HCT116 (cell line): Measurements from ENCODE around the gene RASSF5. TPM values are rescaled to one million over a fixed set of nuclear protein-coding genes. Genes with fewer than 3 reads are reported as not detected.

ENCODE experiments used
- ATAC-seq: fragments of 200-7000 bp; cut with Tn5 transposase; 2 replicates; pipeline ENCODE4 v1.9.1; 2020; ENCODE audit warnings: mild to moderate bottlenecking, moderate library complexity
- BruUV-seq: library from RNA; stranded (reverse); fragments of 400-500 nt; replicated peaks from 2 replicates; lab custom pipeline; 2021; lab: Mats Ljungman, UMichigan
- CTCF ChIA-PET: fragments of 300-600 bp; sonication (Branson Sonifier 250); formaldehyde crosslinking; loops from one replicate; lab custom pipeline; 2021; ENCODE audit warnings: antibody characterized with exemption; lab: Charles Lee
- POLR2A ChIA-PET: fragments of 300-600, 350-600 bp; sonication (Branson Sonifier 250); formaldehyde crosslinking; loops from one replicate; lab custom pipeline; 2021; ENCODE audit warnings: antibody characterized with exemption; lab: Charles Lee
- RAD21 ChIA-PET, 2 experiments: fragments of 300-600 bp; sonication (Branson Sonifier 250); formaldehyde crosslinking; loops; one replicate each; lab custom pipeline; 2023; ENCODE audit warnings: low total read pairs in 2 of 2; ENCODE audit not compliant: uncharacterized antibody in 2 of 2, unreplicated experiment in 2 of 2, low non-redundant PET in 1 of 2; lab: Charles Lee
- DNase-seq: peaks from one replicate; pipeline ENCODE4 v3.0.0-alpha.2; 2010; ENCODE audit warnings: low read depth, low spot score
- H2AFZ ChIP-seq: fragments of 200-600 bp; shearing (Covaris generic), sonication (generic); 2 replicates; pipeline ENCODE4 v1.6.1; 2017; ENCODE audit warnings: low read depth, mixed run types, mixed read lengths, antibody characterized with exemption, low read length; ENCODE audit not compliant: poor library complexity, severe bottlenecking
- H3K27ac ChIP-seq: 2 replicates; pipeline ENCODE4 v1.5.1; 2012; ENCODE audit warnings: low read depth, low read length
- H3K27me3 ChIP-seq: fragments of 200-600 bp; sonication (generic); 2 replicates; pipeline ENCODE4 v1.6.1; 2016; ENCODE audit warnings: mixed run types, low read length, mixed read lengths; ENCODE audit not compliant: insufficient read depth
- H3K36me3 ChIP-seq, 2 experiments: fragments of 200-500 bp in 1 of 2; fragments of 200-600 bp in 1 of 2; sonication (Bioruptor generic) in 1 of 2; sonication (generic) in 1 of 2; 2 replicates each; pipeline versions ENCODE4 v1.5.1 to v1.6.1; 2014 to 2016; ENCODE audit warnings: low read length in 2 of 2, inconsistent platforms in 1 of 2, mixed read lengths in 1 of 2, mixed run types in 1 of 2; ENCODE audit not compliant: insufficient read depth in 2 of 2, control insufficient read depth in 1 of 2
- H3K4me1 ChIP-seq, 2 experiments: fragments of 200-600 bp in 1 of 2; sonication (generic) in 1 of 2; 2 replicates each; pipeline versions ENCODE4 v1.5.1 to v1.6.1; 2012 to 2017; ENCODE audit warnings: low read length in 2 of 2, inconsistent platforms in 1 of 2, mild to moderate bottlenecking in 1 of 2, mixed read lengths in 1 of 2, mixed run types in 1 of 2, moderate library complexity in 1 of 2; ENCODE audit not compliant: insufficient read depth in 2 of 2, control insufficient read depth in 1 of 2
- H3K4me2 ChIP-seq: fragments of 200-600 bp; sonication (generic); 2 replicates; pipeline ENCODE4 v1.6.1; 2017; ENCODE audit warnings: mixed run types, low read length, mixed read lengths
- H3K4me3 ChIP-seq, 2 experiments: fragments of 200-600 bp in 1 of 2; sonication (generic) in 1 of 2; replicated peaks in 1 of 2; 2 replicates each; pipeline ENCODE4 v1.5.1; 2011 to 2016; ENCODE audit warnings: low read length in 2 of 2, control low read depth in 1 of 2, low read depth in 1 of 2, mild to moderate bottlenecking in 1 of 2, mixed read lengths in 1 of 2, mixed run types in 1 of 2
- H3K79me2 ChIP-seq: fragments of 200-600 bp; sonication (generic); 2 replicates; pipeline ENCODE4 v1.6.1; 2017; ENCODE audit warnings: mild to moderate bottlenecking, mixed run types, low read length, moderate library complexity, mixed read lengths; ENCODE audit not compliant: insufficient read depth
- H3K9ac ChIP-seq: fragments of 200-600 bp; sonication (generic); 2 replicates; pipeline ENCODE4 v1.6.1; 2016; ENCODE audit warnings: low read length, mixed read lengths
- H3K9me2 ChIP-seq: fragments of 200-600 bp; sonication (generic), shearing (Covaris generic); 2 replicates; pipeline ENCODE4 v1.6.1; 2017; ENCODE audit warnings: mixed run types, mild to moderate bottlenecking, moderate library complexity; ENCODE audit not compliant: insufficient read depth
- H3K9me3 ChIP-seq, 2 experiments: fragments of 200-500 bp in 1 of 2; fragments of 200-600 bp in 1 of 2; sonication (Bioruptor generic) in 1 of 2; sonication (generic) in 1 of 2; 2 replicates each; pipeline ENCODE4 v1.6.1; 2014 to 2017; ENCODE audit warnings: low read length in 2 of 2, mixed read lengths in 2 of 2, inconsistent platforms in 1 of 2, low read depth in 1 of 2, mild to moderate bottlenecking in 1 of 2, mixed run types in 1 of 2, moderate library complexity in 1 of 2; ENCODE audit not compliant: control insufficient read depth in 1 of 2, insufficient read depth in 1 of 2
- H4K20me1 ChIP-seq: fragments of 200-600 bp; sonication (generic), shearing (Covaris generic); 2 replicates; pipeline ENCODE4 v1.6.1; 2017; ENCODE audit warnings: mixed run types, mild to moderate bottlenecking, moderate library complexity; ENCODE audit not compliant: insufficient read depth
- ATF3 ChIP-seq: IDR thresholded peaks from 2 replicates; pipeline ENCODE4 v1.6.1; 2012
- CBX3 ChIP-seq: IDR thresholded peaks from 2 replicates; pipeline ENCODE4 v1.6.1; 2012; ENCODE audit warnings: low read depth
- FOSL1 ChIP-seq: IDR thresholded peaks from 2 replicates; pipeline ENCODE4 v1.6.1; 2012; ENCODE audit warnings: low read depth
- POLR2AphosphoS5 ChIP-seq: IDR thresholded peaks from 2 replicates; pipeline ENCODE4 v1.6.1; 2011; ENCODE audit warnings: mild to moderate bottlenecking, low read depth, low read length, moderate library complexity
- TCF7L2 ChIP-seq: IDR thresholded peaks from 2 replicates; pipeline ENCODE4 v1.7.0; 2011; ENCODE audit warnings: borderline replicate concordance, inconsistent platforms; ENCODE audit not compliant: insufficient read depth, insufficient read length; ENCODE audit errors: extremely low read depth
- ZBTB33 ChIP-seq: IDR thresholded peaks from 2 replicates; pipeline ENCODE4 v1.6.1; 2011; ENCODE audit warnings: mild to moderate bottlenecking, low read length, moderate library complexity; ENCODE audit not compliant: insufficient replicate concordance; ENCODE audit errors: extremely low read depth
- ZFX ChIP-seq: fragments of 450-650 bp; IDR thresholded peaks from 2 replicates; pipeline ENCODE4 v1.6.1; 2017
- intact Hi-C: fragments of 100-400 bp; cut with micrococcal nuclease; formaldehyde crosslinking; loops from 2 replicates; pipeline ENCODE4 v1.10.0; 2022
- total RNA-seq: library from RNA; stranded (reverse); gene quantifications from one replicate; pipeline ENCODE4 v1.2.1, GENCODE V29; 2021; ENCODE audit not compliant: unreplicated experiment

Gene RASSF5
- total RNA-seq, 1 experiment from 2014 or later, result 5.4 TPM

GRCh38 chr1:206545351-206545750, 38.0 kb downstream of the RASSF5 start:
- POLR2A ChIA-PET, result interaction anchor here (0.7 to 1.1 kb wide), 2 partner anchors 10 to 31 kb away, joined by 4 read pairs; no protein-coding TSS in a partner anchor
- peaks cover 0 to 7% of the 10 kb centered on the region in 2 experiments; a peak in 2 of 4 replicates for H3K4me1 ChIP-seq
- no peak overlapping the region for H2AFZ ChIP-seq
- TF ChIP-seq ZBTB33, result no peak
- TF ChIP-seq TCF7L2, result no peak
- no peak for TF ChIP-seq CBX3
- TF ChIP-seq FOSL1, result no peak
- TF ChIP-seq POLR2AphosphoS5, result no peak
- no peak for TF ChIP-seq ATF3
- no peak for TF ChIP-seq ZFX
- H3K4me2 ChIP-seq, result no peak overlapping the region
- no peaks in the 10 kb centered on the region for H3K36me3 ChIP-seq
- DNase-seq (no peak), ATAC-seq (no peak)
- RAD21 ChIA-PET, result no interaction called here
- H4K20me1 ChIP-seq, result no peaks in the 10 kb centered on the region
- BruUV-seq, result no TSS peak
- no peaks in the 10 kb centered on the region for H3K79me2 ChIP-seq
- intact Hi-C loops, result loop anchor here (1.0 to 2.0 kb wide), 2 partner anchors 38 to 55 kb away; no protein-coding TSS in a partner anchor
- no peaks in the 10 kb centered on the region for H3K9me2 ChIP-seq
- H3K9me3 ChIP-seq, result no peaks in the 10 kb centered on the region
- no peak overlapping the region for H3K9ac ChIP-seq
- H3K27me3 ChIP-seq, result no peaks in the 10 kb centered on the region
- H3K27ac ChIP-seq, result no peak overlapping the region
- CTCF ChIA-PET, result interaction anchor here (0.7 to 2.2 kb wide), 15 partner anchors 8 to 437 kb away, joined by 3 to 17 read pairs (median 4); no protein-coding TSS in a partner anchor
- no peak overlapping the region for H3K4me3 ChIP-seq
